ENCODE results near the gene CCDC15. TPM values are rescaled to one million over a fixed set of nuclear protein-coding genes. Genes with fewer than 3 reads are reported as not detected.
"Not testable (repeated sequence)": the region's sequence is repeated elsewhere in the genome, so short reads cannot be mapped to it uniquely, and the experiment has no call there.

Gene CCDC15
- total RNA-seq, 4 donors from 2014 or later, result 0.69 to 1.7 (median 1.3) TPM

DNA sequence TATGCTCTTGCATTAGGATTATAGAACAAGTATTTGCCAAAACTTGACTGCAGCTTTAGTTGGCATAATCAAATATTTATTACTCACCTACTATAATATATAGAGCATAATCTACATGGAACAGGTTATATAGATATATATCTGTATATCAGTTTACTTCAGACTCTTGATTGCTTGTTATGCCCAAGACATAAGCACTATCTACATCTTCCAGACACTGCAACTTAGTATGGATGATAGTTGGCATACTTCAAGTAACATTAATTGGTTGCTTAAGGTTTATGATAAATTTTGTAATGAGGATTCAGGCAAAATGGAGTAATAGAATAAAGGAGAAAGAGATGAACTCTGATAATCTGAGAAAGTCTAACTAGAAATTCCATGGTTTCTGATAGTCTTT is 1.0 kb downstream of the CCDC15 start:
- no peak for ATAC-seq
- Histone ChIP-seq H3K36me3 (no peaks in the 10 kb centered on the region), H3K4me3 (no peak overlapping the region), H3K9me3 (no peaks in the 10 kb centered on the region), H3K4me1 (peaks cover 4 to 15% (median 10%) of the 10 kb centered on the region in 3 donors), H3K27me3 (no peaks in the 10 kb centered on the region), H3K27ac (no peak overlapping the region)
- no peak for TF ChIP-seq POLR2A (IDR thresholded peaks at IDR 0.05)
- TF ChIP-seq EP300 (IDR thresholded peaks at IDR 0.05), result no peak
- TF ChIP-seq POLR2AphosphoS5 (IDR thresholded peaks at IDR 0.05), result no peak
- TF ChIP-seq, protein P1, sequence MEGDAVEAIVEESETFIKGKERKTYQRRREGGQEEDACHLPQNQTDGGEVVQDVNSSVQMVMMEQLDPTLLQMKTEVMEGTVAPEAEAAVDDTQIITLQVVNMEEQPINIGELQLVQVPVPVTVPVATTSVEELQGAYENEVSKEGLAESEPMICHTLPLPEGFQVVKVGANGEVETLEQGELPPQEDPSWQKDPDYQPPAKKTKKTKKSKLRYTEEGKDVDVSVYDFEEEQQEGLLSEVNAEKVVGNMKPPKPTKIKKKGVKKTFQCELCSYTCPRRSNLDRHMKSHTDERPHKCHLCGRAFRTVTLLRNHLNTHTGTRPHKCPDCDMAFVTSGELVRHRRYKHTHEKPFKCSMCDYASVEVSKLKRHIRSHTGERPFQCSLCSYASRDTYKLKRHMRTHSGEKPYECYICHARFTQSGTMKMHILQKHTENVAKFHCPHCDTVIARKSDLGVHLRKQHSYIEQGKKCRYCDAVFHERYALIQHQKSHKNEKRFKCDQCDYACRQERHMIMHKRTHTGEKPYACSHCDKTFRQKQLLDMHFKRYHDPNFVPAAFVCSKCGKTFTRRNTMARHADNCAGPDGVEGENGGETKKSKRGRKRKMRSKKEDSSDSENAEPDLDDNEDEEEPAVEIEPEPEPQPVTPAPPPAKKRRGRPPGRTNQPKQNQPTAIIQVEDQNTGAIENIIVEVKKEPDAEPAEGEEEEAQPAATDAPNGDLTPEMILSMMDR (IDR thresholded peaks at IDR 0.05), result no peak

DNA sequence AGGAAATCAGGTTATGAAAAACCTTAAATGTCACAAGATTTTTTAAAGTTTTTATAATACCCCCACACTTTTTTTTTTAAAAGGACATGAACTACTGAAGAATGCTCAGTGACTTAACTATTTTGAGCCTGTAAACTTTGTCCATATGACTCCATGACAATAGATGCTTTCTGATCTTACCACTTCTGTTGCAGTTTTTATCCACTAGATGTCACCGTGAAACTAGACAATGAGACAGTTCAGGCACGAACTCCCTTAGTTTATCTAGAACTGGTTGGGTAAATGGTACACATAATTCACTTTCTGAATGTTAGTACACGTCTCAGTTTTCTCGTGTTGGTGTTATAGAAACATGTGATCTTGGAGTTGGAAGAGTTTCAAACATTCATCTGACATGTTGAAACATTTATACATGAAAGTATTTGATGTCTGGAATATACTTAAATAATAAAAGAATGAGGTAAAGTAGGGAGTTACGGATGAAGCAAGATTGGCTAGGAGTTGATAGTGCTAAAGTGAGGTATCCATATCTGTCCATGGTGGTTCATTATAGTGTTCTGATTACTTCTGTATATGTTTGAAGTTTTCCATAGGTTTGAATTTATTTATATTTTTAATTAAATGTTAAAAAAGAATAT is 8.1 kb downstream of the CCDC15 start:
- no peaks in the 10 kb centered on the region for H3K4me1 ChIP-seq
- H3K36me3 ChIP-seq, result no peaks in the 10 kb centered on the region
- WGBS, 2 donors (ENCODE audit: low coverage in 1 of 2), result 17 to 21% methylated on average over 5 of the region's 5 CpGs
- ATAC-seq, result peak; percentile 58
- no peaks in the 10 kb centered on the region for H3K27me3 ChIP-seq
- H3K9me3 ChIP-seq, result no peaks in the 10 kb centered on the region
- no peak overlapping the region for H3K27ac ChIP-seq
- no peak overlapping the region for H3K4me3 ChIP-seq
- TF ChIP-seq POLR2AphosphoS5 (IDR thresholded peaks at IDR 0.05) (no peak), POLR2A (IDR thresholded peaks at IDR 0.05) (no peak)
- TF ChIP-seq, protein P1 (IDR thresholded peaks at IDR 0.05), result peak; percentile 20 to 72 (median 66)

DNA sequence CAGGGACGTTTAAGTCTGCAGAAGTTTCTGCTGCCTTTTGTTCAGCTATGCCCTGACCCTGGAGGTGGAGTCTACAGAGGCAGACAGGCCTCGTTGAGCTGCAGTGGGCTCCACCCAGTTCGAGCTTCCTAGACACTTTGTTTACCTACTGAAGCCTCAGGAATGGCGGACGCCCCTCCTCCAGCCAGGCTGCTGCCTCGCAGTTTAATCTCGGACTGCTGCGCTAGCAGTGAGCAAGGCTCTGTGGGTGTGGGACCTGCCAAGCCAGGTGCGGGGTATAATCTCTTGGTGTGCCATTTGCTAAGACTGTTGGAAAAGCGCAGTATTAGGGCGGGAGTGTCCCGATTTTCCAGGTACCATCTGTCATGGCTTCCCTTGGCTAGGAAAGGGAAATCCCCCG is 14.2 kb downstream of the CCDC15 start:
- H3K36me3 ChIP-seq, H3K27ac ChIP-seq, H3K4me3 ChIP-seq, H3K4me1 ChIP-seq, H3K27me3 ChIP-seq, H3K9me3 ChIP-seq, ATAC-seq: not testable (repeated sequence)
- WGBS, 2 donors (ENCODE audit: low coverage in 1 of 2), result no CpG with 5 or more reads among the region's 13 CpGs

DNA sequence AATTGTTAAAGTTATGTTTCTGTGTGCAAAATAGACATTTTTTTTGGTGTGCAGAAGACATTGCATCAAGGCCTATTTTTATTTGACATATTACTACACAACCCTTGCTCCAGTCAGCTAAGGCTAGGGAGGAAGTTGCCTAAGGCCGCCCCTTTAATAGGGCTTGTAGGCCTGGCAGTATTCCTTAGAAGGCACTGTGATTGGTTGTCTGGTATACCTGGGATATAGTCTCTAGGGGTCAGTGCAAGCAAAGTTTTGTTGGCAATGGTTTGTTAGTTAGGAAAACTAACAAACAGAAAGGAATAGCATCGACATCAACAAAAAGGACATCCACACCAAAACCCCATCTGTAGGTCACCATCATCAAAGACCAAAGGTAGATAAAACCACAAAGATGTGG is 16.9 kb downstream of the CCDC15 start:
- TF ChIP-seq POLR2AphosphoS5 (IDR thresholded peaks at IDR 0.05) (no peak), EP300 (IDR thresholded peaks at IDR 0.05) (no peak), POLR2A (IDR thresholded peaks at IDR 0.05) (no peak)
- TF ChIP-seq, protein P1 (IDR thresholded peaks at IDR 0.05), result no peak
- ATAC-seq, result no peak
- no peaks in the 10 kb centered on the region for H3K9me3 ChIP-seq
- no peaks in the 10 kb centered on the region for H3K4me1 ChIP-seq
- H3K4me3 ChIP-seq, result no peak overlapping the region
- no peaks in the 10 kb centered on the region for H3K36me3 ChIP-seq
- WGBS, 2 donors (ENCODE audit: low coverage in 1 of 2), result 75 to 90% methylated on average over 2 of the region's 2 CpGs
- no peaks in the 10 kb centered on the region for H3K27me3 ChIP-seq
- no peak overlapping the region for H3K27ac ChIP-seq

DNA sequence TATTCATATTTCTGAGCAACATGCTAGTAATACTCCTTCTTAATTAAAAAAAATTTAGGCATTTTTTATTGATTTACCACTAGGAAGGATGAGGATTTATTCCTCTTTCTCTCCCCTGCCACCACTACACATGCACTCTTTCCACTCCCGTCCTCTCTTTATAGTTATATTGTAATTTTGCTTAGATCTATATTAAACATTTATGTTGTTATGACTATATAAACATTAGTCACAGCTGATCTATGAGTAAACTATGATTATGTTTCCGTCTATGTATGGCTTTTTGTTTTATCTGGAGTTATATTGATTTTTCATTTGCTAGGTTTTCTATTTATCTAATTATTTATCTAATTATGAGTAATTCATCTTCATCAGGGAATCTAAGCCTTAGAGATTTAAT is 17.8 kb downstream of the CCDC15 start:
- Histone ChIP-seq H3K27ac (no peak overlapping the region), H3K4me1 (no peaks in the 10 kb centered on the region), H3K36me3 (no peaks in the 10 kb centered on the region), H3K9me3 (no peaks in the 10 kb centered on the region), H3K4me3 (no peak overlapping the region), H3K27me3 (no peaks in the 10 kb centered on the region)
- TF ChIP-seq POLR2AphosphoS5 (IDR thresholded peaks at IDR 0.05) (no peak), EP300 (IDR thresholded peaks at IDR 0.05) (no peak), POLR2A (IDR thresholded peaks at IDR 0.05) (no peak)
- TF ChIP-seq, protein P1 (IDR thresholded peaks at IDR 0.05), result no peak
- WGBS, 2 donors (ENCODE audit: low coverage in 1 of 2), result 63 to 82% methylated on average over 2 of the region's 2 CpGs
- no peak for ATAC-seq
